Measurements from ENCODE around the gene APP.

Gene APP

DNA sequence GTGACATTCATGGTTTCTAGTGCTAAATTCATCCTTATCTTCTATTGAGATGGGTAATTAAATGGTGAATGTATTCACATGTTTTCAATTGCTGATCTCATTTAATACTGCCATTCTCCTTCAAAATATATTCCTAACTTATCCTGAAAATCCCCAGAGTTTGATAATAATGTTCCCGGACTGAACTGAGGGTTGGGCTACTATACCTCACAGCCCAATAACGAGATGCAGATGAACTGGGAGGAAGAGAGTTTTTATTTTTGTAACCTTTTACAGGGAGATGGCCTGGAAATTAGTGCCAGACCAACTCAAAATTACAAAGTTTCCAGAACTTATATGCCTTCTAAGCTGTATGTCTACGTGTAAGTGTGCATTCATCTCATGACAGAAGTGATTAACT lies 210.8 kb downstream of the APP start:
- TF ChIP-seq, protein P1, sequence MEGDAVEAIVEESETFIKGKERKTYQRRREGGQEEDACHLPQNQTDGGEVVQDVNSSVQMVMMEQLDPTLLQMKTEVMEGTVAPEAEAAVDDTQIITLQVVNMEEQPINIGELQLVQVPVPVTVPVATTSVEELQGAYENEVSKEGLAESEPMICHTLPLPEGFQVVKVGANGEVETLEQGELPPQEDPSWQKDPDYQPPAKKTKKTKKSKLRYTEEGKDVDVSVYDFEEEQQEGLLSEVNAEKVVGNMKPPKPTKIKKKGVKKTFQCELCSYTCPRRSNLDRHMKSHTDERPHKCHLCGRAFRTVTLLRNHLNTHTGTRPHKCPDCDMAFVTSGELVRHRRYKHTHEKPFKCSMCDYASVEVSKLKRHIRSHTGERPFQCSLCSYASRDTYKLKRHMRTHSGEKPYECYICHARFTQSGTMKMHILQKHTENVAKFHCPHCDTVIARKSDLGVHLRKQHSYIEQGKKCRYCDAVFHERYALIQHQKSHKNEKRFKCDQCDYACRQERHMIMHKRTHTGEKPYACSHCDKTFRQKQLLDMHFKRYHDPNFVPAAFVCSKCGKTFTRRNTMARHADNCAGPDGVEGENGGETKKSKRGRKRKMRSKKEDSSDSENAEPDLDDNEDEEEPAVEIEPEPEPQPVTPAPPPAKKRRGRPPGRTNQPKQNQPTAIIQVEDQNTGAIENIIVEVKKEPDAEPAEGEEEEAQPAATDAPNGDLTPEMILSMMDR (IDR thresholded peaks at IDR 0.05; ENCODE audit: extremely low read depth, insufficient read depth, missing control alignments) = no peak
- in situ Hi-C loops (cut with MboI; ENCODE audit: low pct_unique_long_range_greater_than_20kb, low sequenced_read_pairs, unreplicated experiment) = no loop called here
- no peak for DNase-seq (ENCODE audit: low spot score)

DNA sequence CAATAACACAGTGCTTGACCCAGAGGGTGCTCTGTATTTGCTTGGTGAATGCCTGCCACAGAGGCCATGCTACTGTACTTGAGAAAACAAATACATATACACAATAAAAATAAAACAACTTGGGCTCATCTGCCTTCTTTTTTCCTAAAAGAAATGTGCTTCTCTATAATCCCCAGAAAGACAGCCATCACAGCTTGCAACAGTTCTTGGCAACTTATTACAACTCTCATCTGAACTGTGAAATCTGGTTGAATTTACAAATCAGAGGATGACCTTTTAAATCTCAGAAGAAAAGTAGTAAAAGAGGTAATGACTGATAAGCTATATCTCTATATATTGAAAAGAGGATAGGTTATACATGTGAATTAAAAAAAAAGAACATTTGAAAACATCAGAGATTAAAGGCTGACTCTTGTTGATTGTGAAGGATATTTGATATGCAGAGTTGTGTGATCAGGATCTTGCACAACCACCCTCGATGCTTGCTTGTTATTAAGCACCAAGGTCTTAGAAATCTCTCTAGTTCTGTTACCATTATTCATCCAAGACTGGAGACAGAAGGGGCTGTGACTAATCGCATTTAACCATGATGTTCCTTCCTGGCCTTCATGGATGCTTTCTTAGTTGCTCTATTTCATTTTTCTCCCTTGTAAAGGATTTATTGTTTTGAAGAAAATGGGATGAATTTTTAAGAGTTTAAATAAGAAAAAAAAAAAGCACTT lies 213.4 kb downstream of the APP start:
- in situ Hi-C loops (cut with MboI; ENCODE audit: low pct_unique_long_range_greater_than_20kb, low sequenced_read_pairs, unreplicated experiment) = no loop called here
- DNase-seq (ENCODE audit: low spot score) = no peak
- TF ChIP-seq, protein P1 (IDR thresholded peaks at IDR 0.05; ENCODE audit: extremely low read depth, insufficient read depth, missing control alignments) = no peak

DNA sequence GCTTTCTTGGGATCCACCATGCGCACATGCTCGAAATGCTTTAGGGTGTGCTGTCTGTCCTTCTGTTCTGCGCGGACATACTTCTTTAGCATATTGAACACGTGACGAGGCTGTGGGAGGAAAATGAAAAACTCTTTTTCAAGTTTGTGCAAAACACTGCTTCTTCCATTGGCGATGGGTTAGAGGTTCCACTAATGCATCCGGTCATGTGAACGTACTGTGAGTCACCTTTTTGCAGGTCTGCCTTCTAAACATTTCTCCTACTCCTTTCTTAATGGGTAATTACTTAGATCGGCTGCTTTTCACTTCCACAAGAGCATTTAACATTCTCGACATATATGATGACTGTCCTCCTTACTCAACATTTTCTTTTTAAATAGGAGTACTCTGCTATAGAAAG lies 214.9 kb downstream of the APP start:
- DNase-seq (ENCODE audit: low spot score) = no peak
- in situ Hi-C loops (cut with MboI; ENCODE audit: low pct_unique_long_range_greater_than_20kb, low sequenced_read_pairs, unreplicated experiment) = no loop called here
- TF ChIP-seq, protein P1 (IDR thresholded peaks at IDR 0.05; ENCODE audit: extremely low read depth, insufficient read depth, missing control alignments) = no peak

DNA sequence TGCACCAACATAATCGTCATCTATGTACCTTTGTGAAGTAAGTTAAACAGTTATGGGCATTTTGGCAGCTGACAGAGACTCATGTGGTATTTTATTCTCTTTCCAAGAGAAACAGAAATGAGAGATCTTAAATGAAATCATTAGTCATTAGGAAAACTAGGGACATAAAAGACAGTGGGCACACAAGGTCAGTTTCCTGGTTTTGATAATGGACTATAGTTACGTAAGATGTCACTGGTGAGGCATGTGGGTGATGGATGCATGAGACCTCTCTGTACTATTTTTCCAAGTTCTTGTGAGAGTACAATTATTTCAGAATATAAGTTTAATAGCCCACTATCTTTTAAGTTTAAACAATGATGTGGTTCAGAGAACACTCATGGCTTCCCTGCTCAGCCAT lies 216.9 kb downstream of the APP start:
- DNase-seq (ENCODE audit: low spot score) = no peak
- in situ Hi-C loops (cut with MboI; ENCODE audit: low pct_unique_long_range_greater_than_20kb, low sequenced_read_pairs, unreplicated experiment) = no loop called here
- TF ChIP-seq, protein P1 (IDR thresholded peaks at IDR 0.05; ENCODE audit: extremely low read depth, insufficient read depth, missing control alignments) = no peak

DNA sequence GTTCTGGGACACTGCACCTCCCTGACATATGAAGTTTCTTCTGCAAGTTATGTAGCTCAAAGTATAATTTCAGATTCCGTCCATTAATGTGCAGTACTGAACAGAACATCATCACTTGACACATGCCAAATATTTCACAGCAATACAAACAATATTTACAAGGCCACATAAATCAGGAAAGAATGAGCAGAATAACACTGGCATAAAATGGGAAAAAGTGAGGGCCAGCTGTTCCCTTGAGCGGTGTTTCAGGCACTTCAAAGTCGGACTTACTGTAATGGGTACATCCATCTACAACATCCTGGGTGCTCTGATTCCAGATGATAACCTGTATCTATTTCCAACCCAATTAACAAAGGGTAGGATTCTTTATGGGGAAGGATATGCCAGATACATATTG lies 217.4 kb downstream of the APP start:
- in situ Hi-C loops (cut with MboI; ENCODE audit: low pct_unique_long_range_greater_than_20kb, low sequenced_read_pairs, unreplicated experiment) = no loop called here
- TF ChIP-seq, protein P1 (IDR thresholded peaks at IDR 0.05; ENCODE audit: extremely low read depth, insufficient read depth, missing control alignments) = no peak
- DNase-seq (ENCODE audit: low spot score) = no peak

DNA sequence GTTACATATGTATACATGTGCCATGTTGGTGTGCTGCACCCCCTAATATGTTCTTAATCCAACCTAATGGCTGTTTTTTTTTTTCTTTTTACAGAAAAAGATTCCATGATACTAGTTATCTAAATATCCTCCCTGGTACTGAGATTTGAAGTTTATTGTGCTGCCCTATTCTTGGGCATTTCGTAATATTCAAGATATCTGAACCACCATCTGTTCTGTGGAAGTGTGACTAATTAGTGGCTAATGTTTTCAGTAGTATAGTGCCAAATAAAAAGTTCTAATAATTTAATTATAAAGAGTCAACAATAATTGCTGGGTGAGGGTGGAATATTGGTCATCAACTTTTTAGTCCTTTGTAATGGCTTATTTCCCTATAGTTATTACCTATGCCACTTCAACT lies 218.3 kb downstream of the APP start:
- in situ Hi-C loops (cut with MboI; ENCODE audit: low pct_unique_long_range_greater_than_20kb, low sequenced_read_pairs, unreplicated experiment) = no loop called here
- DNase-seq (ENCODE audit: low spot score) = no peak
- TF ChIP-seq, protein P1 (IDR thresholded peaks at IDR 0.05; ENCODE audit: extremely low read depth, insufficient read depth, missing control alignments) = no peak

Data from GM13977 (cell line).